Measurements from ENCODE around the gene TMEM87A.

Gene TMEM87A

DNA sequence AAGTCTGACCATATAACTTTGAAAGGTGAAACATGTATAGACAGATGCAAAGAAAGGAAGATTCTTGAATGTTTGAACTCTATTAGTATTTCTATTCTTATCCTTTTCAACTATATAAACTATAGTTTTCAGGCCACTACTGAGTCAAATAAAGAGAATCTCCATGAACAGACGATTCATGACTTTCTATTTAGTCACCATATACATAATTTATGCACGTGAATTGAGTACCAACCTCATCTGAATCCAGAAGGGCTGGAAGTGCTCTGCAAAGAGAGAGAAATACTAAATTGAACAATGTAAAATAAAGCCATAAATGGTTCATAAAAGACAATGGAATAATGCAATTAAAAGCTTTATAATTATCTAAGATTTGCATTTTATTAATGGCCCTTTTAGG lies 55.7 kb downstream of the TMEM87A start:
- FAIRE-seq (no peak), DNase-seq (ENCODE audit: insufficient read length, low spot score) (no peak)
- TF ChIP-seq, protein P1, sequence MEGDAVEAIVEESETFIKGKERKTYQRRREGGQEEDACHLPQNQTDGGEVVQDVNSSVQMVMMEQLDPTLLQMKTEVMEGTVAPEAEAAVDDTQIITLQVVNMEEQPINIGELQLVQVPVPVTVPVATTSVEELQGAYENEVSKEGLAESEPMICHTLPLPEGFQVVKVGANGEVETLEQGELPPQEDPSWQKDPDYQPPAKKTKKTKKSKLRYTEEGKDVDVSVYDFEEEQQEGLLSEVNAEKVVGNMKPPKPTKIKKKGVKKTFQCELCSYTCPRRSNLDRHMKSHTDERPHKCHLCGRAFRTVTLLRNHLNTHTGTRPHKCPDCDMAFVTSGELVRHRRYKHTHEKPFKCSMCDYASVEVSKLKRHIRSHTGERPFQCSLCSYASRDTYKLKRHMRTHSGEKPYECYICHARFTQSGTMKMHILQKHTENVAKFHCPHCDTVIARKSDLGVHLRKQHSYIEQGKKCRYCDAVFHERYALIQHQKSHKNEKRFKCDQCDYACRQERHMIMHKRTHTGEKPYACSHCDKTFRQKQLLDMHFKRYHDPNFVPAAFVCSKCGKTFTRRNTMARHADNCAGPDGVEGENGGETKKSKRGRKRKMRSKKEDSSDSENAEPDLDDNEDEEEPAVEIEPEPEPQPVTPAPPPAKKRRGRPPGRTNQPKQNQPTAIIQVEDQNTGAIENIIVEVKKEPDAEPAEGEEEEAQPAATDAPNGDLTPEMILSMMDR (IDR thresholded peaks at IDR 0.05; ENCODE audit: insufficient read depth, missing control alignments) = no peak

DNA sequence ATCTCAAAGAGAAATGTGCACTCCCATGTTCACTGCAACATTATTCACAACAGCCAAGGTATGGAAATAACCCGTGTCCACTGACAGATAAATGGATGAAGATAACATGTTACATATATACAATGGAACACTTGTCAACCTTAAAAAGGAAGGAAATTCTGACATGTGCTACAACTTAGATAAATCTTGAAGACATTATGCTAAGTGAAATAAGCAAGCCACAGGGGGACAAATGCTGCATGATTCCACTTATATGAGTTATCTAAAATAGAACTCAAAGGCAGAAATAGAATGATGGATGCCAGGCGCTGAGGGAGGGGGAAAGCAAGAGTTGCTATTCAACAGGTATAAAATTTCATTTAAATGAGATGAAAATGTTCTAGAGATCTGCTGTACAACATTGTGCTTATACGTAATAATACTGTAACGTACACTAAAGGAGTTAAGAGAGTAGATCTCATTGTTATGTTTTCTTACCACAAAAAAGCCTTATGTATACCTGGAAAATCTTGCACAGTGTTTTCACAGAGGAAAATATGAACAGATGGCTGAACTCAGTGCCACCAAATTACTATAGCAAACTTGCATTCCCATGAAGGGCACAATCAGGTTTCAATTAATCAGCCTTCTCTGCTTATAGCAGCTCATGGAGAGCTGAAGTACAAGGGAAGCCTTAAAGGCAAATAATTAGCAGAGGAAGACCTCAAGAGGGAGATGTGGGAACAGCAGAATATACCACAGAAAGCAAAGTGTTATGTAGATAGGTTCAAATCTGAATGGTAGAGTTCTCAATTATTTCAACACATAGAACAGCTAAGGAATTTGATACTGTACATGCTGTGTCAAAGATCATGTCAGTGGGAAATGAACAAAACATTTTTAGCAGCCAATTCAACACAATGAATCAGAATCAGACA lies 57.1 kb downstream of the TMEM87A start:
- TF ChIP-seq, protein P1 (IDR thresholded peaks at IDR 0.05; ENCODE audit: insufficient read depth, missing control alignments) = peak; percentile 37
- FAIRE-seq (peak; percentile 63), DNase-seq (ENCODE audit: insufficient read length, low spot score) (no peak)

DNA sequence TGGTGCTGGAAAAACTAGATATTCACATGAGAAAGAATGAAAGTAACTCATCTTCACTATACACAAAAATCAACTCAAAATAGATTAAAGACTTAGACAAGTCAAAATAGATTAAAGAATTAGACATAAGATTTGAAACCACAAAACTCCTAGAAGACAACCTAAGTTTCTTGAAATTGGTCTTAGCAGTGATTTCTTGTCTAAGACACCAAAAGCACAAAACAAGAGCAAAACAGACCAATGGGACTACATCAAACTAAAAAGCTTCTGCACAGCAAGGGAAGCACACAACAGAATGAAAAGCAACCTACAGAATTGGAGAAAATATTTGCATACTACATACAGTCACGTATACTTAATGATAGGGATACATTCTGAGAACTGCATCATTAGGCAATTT lies 58.6 kb downstream of the TMEM87A start:
- FAIRE-seq (peak; percentile 86), DNase-seq (ENCODE audit: insufficient read length, low spot score) (no peak)
- TF ChIP-seq, protein P1 (IDR thresholded peaks at IDR 0.05; ENCODE audit: insufficient read depth, missing control alignments) = no peak

DNA sequence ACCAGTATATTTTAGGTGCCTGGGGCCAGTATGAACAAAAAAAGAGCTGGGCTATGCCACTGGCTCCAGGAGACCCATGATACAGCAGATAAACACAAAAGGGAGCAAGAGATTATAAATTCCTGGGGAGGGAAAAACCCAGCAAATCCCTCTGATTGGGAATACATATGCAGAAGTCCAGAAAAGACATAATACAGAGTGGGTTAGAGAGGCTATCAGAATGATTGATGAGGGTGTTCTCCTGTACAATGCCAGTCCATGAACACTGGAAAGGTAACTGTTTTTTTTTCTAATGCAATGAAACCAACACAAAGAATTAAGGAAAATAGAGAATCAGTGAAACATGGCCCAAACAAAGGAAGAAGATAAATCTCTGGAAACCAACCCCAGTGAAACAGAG lies 59.7 kb downstream of the TMEM87A start:
- FAIRE-seq = no peak
- TF ChIP-seq, protein P1 (IDR thresholded peaks at IDR 0.05; ENCODE audit: insufficient read depth, missing control alignments) = no peak
- DNase-seq (ENCODE audit: insufficient read length, low spot score) = no peak

- DNase-seq (ENCODE audit: insufficient read length, low spot score) = no peak
- FAIRE-seq = no peak
- TF ChIP-seq, protein P1 (IDR thresholded peaks at IDR 0.05; ENCODE audit: insufficient read depth, missing control alignments) = no peak
Measured at GRCh38 chr15:42210696-42211095, 62.5 kb downstream of the TMEM87A start.

DNA sequence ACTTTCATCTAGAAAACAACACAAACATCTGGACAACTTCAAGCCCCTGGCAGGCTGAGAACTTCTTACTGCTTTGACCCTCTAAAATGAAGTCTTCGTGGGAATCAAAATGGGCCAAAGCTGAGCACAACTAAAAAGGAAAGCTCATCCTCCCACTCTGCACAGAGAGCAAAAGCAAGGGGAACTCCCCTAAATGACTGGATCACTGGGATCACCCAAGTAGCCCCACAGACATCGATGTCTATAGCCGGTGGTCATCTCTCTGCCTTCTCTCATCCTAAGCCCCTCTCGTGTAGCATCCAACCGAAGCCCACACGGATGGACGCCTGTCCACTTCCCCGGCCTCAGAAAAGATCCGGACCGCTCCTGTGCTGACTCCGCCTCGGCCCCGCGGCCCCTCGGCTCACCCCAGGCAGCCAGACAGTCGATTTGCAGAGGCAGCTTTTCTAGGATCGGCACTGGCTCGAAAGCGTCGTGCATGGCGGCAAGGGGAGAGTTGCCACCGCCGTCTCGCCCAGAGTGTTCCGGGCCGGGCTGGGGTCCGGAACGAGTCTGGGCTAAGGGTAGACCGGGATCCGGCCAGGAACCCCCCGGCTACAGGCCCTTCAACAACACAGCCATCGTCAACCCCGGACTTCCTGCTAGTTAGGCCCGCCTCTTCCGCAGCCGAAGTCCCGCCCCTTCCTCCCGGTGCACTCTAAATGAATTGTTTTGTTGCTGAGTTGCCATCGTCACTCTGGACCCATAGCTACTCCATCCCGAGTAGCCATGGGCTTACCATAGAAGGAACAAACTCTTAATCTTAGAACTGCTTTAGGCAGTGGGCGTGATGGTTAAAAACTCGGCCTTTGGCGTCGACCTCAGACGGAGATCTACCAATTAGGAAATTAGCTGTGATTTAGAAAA lies 65.3 kb downstream of the TMEM87A start, which contains the start of gene VPS39:
Gene VPS39, minus strand, starts transcription at position 631 of the 906 bp plus-strand sequence. Its CDS starts 151 bp downstream, at position 480.
- TF ChIP-seq, protein P1 (IDR thresholded peaks at IDR 0.05; ENCODE audit: insufficient read depth, missing control alignments) = no peak
- peak; percentile 58 for DNase-seq (ENCODE audit: insufficient read length, low spot score)
- FAIRE-seq = no peak

Measured in D721Med (cell line).